HG03039 (cell line): ENCODE measurements around the gene TPP2.

Experiments used
- ATAC-seq: cut with Tn5 transposase; IDR thresholded peaks from one replicate; pipeline ENCODE4 v1.9.1; 2021; ENCODE audit warnings: mild to moderate bottlenecking, moderate library complexity; ENCODE audit not compliant: unreplicated experiment

TPP2 gene

DNA sequence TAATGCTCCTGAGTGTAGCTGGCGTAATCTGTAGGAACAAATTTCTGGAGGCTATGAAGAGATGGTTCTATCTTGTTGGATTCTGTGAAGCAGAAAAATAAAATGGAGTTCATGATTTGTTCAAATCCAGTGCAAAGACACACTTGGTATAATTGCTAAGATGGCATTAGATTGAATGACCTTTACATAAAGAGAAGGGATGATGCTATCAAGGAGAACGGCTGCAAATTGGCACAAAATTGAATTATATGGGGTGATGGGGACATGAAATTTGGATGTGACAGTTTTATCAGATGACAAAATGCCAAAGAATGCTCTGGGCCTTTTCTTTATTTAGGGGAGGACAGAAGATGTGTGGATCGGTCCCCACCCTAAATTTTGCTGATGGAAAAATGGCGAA lies 94.1 kb downstream of the TPP2 start:
- no peak for ATAC-seq

DNA sequence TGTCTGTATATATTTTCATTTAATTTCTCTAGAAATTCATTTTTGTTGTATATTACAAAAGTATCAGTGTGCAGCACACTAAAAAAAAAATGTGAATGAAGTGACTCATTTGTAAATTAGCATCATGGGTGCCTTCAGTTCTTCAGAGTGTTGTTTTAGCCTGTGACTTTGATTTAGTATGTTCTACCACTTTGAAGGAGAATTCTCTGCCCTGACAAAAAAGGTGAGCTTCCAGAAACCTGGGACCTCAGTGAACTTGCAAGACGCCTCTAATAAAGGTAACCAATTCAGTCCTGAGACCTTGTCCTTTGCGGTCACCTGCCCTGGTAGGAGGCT lies 95.7 kb downstream of the TPP2 start:
- ATAC-seq, result no peak

DNA sequence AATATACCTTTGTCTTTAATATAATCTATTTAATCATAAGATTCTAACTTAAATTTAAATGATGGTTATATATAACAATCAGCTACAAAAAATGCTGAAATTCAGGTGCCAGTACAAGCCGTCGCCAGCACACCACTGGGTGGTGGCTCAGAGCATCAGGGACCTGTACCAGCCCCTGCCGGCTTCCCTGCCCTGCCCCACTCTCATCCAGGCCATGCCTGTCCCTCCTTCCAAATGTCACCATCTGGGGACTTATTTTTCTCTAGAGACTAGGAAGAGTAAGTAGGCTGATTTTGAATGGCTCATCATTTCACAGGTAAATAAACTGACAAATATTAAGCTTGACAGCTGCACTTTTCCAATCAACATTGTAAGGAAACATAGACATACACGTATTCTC lies 96.5 kb downstream of the TPP2 start:
- ATAC-seq, result no peak

DNA sequence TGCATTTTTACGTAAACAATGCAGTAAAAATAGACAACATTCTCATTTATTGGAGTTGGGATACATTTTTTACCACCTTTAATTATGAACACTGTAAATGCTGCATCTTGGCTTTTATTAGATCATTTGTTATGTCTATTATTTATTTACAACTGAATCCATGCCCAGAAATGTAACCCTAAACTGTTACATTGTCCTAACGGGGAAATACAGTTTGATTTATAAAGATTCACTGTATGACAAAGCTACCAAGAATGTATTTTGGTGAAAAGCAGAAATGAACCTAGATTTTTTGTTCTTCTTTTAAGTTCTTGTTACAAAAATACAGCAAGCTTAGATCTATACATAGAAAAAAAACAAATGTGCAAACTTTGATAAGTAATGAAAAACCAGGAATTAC lies 97.0 kb downstream of the TPP2 start:
- ATAC-seq, result no peak

DNA sequence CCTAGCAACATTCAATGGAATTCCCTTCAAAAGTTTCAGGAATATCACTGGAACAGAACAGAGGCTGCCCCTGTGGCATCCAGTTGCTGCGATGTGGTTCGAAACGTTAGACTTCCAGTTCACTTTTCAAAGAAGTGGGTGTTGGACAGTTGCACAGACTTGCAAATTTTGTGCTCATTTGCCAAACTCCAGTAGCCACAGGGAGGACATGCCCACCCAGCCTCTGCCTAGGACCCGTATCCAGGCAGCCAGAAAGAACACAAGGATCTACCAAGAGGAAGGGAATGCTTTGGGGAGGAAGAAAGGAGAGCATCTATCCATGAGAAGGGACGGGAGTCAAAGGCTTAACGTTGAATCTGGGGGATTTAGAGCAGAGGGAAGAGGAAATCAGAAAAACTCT lies 98.2 kb downstream of the TPP2 start, which contains the start of gene METTL21C:
Gene METTL21C (minus strand): TSS at position 108 of the 400 bp plus-strand sequence. CDS start 546 bp downstream, outside the sequence.
- ATAC-seq, result no peak

DNA sequence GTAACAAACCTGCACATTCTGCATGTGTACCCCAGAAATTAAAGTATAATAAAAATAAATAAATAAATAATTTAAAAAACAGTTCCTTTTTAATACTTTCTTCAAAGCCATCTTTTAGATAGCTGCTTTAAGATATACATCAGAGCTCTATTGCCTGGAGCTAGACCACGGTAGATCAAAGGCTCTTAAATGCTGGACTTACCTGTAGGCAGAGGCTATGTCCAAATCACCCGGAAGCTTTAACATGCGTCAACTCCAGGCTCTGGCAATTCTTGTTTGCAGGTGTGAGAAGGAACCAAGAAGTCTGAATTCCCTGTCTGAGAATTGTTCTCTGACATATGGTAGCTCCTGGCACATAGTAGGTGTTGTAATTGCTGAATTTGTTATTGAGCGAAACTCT lies 99.7 kb downstream of the TPP2 start:
- ATAC-seq, result no peak

DNA sequence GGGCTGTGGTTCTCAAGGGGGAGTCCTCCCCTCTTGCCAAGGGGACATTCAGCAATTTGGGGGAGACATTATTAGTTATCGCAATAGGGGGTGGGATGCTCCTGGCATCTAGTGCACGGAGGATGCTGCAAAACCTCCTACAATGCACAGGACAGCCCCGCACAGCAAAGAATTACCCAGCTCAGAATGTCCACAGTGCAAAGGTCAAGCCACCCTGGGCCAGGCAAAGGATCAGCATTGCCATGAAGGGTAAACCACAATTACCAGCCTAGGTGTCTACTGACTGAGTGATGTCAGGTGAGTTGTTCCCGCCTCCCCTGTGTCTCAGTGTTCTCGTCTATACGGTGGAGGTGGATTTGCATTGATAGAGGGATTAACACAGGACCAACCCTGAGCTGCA lies 100.5 kb downstream of the TPP2 start:
- no peak for ATAC-seq

DNA sequence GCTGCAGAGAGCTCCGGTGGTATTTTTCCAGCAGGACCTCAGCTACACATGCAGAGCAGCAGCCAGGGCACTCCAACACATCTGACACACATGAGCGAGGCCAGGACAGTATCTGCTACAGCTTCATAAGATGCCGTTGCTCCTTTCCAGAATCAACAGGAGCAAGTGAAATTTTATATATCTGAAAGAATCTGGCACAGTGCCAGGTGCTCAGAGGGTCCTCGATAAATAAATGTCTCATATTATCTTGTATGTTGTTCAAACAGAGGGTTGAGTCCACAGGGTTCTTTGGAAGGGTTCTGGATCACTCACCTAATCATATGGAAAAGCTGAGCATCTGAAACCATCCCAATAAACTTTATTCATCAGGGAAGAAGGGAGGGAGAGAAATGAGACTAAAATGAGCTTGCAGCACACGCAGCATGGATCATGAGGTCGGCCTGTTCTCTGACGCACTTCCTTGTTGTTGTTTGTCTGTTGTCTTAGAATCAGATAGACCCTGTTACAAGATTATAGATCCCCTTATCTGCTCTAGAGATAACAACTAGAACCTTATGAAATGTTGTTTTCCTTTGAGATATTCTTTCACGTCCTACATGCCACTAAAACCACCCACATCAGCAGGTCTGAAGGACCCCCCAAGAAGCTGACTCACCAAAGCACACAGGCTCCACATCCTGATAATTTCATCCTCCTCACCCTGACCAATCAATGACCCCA lies 101.3 kb downstream of the TPP2 start:
- no peak for ATAC-seq

DNA sequence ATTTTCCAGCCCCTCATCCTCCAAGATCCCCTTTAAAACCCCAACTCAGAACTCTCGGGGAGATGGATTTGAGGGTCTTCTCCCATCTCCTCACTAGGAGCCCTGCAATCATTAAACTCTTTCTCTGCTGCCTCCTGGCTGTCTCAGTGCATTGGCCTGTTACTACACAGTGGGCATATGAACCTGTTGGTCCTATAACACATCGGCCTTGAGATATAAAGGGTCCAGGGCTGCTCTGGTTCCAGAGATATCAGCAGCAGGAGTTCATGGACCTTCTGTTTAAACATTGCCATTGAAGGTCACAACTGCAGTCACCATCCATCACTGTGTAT lies 101.8 kb downstream of the TPP2 start:
- ATAC-seq, result no peak

DNA sequence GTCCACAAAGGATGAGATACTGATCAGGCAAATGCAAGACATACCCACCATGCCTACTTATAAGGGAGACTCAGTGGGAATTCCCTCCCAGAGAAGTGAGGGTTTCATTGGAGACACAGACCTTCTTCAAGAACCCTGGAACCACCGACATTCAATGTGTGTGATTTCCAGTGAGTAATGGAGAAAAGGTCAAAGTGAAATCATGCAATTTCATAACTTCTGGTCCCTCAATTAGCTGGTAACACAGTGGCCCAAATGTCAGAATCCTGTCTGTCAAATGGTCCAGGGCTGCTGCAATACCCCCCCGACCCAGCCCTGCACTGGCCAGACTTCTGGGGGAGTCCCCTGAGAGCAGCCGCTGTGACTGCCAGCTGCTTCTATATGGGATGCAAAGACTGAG lies 102.7 kb downstream of the TPP2 start:
- ATAC-seq, result no peak

DNA sequence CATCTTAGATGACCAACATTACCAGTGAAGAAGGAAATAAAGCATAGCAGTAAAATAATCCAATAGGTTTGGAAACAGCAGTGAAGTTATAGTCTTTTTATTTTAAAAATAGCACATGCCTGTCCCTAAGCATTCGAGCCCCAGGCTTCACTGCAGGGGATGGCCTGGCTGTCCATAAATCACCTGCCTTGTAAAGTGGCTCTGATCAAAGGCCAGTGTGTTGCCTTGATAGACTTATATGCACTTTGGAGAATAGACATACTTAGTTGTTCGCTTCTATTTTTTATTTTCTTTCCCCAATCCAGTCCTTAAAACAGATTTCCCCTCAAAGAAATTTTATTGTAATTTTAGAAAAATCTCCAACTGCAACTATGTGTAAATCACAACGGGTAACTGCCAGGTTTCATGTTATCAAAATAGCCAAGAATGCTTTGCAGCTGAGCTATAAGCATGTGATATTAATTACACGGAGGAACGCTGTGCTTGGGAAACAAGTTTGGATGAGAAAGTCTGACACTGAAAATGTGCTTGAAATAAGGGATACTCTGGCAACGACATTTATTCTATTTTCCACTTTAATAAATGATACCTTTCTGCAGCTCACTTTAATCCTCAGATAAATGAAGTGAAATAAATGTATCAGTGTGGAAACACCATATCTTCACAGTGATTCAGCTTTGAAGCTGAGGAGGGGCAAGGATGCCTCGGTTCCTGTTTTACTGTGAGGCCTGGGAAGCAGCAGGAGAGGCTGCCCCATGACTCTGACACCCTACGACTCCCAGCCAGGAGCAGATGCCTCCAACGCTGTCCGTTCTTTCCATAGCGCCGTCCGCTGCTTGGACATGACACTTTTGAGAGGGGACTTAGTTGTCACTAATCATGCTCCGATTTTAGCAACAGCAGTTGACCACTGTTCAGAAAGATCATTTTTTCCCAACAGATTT lies 103.6 kb downstream of the TPP2 start:
- no peak for ATAC-seq

DNA sequence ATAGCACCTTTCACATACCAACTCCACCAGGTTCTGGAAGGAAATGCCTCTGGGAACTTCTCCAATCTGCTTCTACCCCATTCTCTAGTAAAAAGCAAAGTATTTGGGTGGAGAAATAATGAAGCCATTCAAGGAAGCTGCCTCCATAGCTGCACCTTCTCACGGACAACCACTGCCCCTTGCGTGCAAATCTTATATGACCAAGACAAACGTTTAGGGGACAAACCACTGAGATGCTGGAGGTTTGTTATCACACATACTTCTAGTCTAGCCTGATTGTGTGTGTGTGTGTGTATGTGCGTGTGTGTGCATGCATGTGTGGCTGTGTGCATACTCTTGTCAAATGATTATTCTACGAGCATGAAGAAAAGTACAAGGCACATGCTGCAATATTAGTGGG lies 104.5 kb downstream of the TPP2 start:
- no peak for ATAC-seq

DNA sequence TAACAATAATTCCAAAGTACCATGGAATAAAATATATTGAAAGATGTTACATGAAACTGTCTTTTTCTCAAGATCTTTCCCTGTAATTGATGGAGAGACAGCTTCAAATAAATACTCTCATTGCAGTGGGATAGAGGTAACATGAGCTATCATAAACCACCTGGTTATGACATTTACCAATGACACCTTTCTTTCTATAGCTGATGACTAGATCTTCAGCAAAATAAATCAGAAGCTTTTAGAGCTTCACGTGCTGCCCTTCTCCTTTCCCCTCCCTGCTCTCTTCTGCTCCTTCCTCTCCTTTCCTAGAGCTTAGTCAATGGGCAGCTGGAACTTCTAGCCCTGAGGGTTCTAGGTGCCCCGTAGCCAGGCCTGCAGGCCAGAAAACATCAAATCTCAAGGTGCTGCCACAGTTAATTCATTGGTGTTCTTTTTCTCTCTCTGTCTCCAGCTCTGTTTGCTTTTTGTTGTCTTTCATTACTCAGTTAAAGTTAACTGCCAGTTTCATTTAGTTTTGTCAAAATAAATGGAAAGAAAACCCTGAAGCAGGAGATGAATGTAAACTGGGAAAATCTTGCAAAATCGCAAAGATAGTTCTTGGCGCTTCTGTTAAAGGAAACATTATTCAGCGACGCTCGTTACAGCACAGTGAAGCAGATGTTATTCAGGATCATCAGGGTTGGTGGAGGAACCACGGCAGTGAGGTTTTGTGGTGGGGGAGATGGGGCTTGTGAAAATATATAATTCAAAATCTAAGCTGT lies 106.4 kb downstream of the TPP2 start:
- no peak for ATAC-seq

DNA sequence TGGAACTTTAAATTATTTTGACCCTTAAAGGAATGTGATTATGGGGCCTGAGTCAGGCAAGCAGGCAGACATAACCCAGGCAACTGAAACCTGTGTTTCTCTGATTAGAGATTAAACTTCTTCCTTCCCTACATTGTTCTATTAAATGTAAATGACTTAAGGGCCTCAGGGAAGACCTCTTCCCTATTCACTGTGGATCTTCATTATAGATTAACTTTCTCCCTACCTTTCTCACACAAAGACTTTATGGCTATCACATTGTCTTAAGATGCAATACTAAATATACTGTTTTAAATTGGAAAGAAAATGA lies 106.9 kb downstream of the TPP2 start:
- ATAC-seq, result no peak

DNA sequence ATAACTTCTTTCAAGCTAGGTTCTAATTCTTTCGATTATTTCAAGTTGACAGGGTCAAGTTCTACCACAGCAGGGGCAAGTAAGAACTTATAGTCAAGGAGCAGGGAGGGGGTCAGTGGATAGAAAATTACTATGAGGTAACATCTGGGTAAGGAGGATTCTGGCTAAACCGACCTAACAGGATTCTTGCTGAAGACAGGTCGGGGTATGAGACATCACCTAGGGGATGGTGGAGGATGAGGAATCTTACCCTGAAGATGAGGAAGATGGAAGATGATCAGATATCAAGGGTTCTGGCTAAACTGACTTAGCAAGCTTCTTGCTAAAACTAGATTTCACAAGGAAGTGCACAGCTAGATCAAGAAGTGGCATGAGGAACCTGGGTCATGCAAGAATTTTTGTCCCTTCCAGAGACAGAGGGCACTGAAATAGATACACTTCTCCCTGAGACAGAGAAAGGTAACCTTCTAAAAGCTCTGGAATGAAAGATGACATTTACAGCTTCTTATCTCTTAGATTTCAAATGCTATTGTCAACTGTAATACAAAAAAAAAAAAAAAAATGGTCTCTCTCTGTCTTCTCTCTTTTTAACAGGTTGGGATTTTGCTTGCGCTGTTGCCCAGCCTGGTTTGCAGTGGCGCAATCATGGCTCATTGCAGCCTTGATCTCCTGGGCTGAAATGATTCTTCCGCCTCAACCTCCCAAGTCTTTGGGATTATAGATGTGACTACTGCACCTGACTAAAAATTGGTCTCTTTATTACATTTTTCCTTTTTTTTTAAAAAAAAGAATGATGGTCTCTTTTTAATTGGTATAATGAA lies 107.7 kb downstream of the TPP2 start:
- ATAC-seq, result no peak

DNA sequence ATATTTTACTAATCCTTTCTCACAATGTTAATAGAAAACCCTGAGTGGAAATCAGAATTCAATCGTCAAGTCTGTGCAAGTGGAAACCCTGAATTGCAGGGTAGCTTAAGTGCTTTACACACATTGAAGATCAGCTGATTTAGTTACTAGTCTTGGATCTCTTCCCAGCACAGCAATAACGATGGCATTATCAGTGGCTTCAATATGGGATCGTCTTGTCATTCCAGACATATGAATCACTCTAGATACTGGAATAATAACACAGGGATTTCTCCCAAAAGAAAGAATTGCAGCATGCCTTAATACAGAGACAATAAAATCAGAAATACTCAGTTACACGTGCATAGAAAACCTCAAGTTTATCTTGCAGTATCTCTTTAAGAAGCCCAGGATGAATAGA lies 110.7 kb downstream of the TPP2 start:
- no peak for ATAC-seq

DNA sequence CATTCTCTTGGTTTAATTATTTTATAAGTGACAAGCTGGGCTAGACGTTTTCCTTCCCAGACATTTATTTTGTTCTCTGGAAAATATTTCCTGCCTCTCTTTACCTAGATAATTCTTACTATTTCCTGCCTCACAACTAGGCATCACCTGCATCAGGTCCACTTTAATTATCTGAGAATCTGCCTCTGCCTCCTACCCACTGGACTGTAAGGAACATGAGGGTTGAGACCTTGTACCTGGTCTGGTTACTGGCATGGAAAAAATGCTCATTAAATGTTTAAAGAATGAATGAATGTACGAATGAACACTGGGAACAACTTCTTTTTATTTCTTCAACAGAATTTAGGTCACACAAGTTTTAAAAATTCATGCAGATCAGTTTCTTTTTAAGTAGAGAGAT lies 111.4 kb downstream of the TPP2 start:
- no peak for ATAC-seq

DNA sequence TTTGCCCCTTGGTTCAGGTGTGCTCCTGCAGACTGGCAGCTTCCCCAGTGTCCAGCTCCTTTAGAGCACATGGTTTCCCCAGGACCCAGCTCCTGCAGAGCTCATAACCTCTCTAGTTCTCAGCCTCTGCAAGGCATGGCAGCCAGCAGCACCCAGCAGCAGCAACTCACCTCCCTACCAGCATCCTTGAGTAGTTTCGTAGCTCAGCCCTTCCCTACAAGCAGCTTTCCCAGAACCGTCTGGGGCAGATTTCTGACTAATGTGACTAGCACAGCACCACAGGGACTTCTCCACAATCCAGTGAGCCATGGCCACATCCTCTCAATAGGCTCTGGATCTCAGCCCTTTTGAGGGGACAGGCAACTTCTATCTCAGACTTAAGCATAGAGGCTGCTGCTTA lies 112.2 kb downstream of the TPP2 start:
- no peak for ATAC-seq

DNA sequence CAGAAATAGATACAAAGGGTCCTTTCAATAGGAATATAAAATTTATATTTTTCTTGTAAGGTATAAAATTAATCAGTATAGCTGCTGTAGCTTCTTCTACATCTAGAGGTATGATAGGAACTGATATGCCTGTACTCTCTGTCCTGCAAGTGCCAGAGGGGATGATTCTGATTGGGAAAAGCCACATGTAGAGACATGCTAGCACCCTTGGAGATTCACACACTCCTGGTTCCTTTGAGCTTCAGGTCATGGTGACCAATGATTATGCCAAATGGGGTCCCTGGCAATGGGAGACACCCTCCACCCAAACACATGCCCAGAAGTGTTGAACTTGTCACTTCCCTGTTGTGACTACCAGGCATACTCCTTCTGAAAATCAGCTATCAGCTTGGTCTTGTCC lies 112.8 kb downstream of the TPP2 start:
- ATAC-seq, result no peak

DNA sequence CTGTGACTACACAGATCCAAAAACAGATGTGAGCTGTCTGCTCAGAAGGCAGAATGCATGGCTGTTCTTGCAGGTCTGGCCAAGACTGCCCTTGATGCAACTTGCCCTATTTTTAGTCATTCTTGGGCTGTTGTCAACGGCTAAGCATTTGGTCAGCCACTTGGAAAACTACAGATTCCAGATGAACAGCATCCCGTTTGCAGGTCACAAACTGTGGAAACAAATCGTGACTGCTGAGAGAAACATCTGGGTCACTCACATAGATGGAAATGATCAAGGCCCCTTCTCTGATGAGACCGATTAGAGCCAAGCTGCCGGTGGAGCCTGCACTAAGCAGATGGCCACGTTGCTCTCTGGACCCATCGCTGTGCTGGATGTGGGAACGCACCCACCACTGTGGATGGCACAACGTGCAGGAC lies 113.5 kb downstream of the TPP2 start:
- no peak for ATAC-seq

DNA sequence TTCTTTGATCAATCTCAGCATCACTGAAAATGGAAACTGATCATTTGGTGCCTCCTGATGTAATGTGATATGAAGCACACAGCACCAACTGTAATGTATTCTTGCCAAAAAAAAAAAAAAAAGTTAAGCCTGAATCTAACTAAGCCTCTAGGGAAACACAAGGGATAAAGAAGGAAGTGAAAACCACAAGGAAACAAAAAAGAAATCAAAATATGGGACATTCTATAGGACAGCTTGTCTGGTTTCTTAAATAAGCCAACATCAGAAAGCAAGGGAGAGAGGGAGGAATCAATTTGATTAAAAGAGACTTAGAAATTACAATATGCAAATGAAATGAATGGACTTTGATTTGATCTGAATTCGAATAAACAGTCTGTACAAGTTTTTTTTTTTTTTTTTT lies 118.7 kb downstream of the TPP2 start:
- no peak for ATAC-seq
